ENCODE measurements around the gene DHDDS.

- TF ChIP-seq EP300 (conservative IDR thresholded peaks at IDR 0.05; ENCODE audit: poor library complexity, severe bottlenecking) (no peak), EZH2 (IDR thresholded peaks at IDR 0.05; ENCODE audit: borderline replicate concordance, insufficient read depth, low read length, poor library complexity, severe bottlenecking) (no peak)
- TF ChIP-seq, protein P1, sequence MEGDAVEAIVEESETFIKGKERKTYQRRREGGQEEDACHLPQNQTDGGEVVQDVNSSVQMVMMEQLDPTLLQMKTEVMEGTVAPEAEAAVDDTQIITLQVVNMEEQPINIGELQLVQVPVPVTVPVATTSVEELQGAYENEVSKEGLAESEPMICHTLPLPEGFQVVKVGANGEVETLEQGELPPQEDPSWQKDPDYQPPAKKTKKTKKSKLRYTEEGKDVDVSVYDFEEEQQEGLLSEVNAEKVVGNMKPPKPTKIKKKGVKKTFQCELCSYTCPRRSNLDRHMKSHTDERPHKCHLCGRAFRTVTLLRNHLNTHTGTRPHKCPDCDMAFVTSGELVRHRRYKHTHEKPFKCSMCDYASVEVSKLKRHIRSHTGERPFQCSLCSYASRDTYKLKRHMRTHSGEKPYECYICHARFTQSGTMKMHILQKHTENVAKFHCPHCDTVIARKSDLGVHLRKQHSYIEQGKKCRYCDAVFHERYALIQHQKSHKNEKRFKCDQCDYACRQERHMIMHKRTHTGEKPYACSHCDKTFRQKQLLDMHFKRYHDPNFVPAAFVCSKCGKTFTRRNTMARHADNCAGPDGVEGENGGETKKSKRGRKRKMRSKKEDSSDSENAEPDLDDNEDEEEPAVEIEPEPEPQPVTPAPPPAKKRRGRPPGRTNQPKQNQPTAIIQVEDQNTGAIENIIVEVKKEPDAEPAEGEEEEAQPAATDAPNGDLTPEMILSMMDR (IDR thresholded peaks at IDR 0.05; ENCODE audit: poor library complexity, severe bottlenecking): no peak
Measured at GRCh38 chr1:26449868-26450267, 17.7 kb downstream of the DHDDS start.
